ENCODE measurements around the gene LRATD1.

Gene LRATD1

GRCh38 chr2:14633461-14634181, 1.1 kb downstream of the LRATD1 start:
- H3K9me3 ChIP-seq (ENCODE audit: insufficient read depth, low read length) = no peaks in the 10 kb centered on the region
- H3K36me3 ChIP-seq (ENCODE audit: insufficient read depth, insufficient read length, low read length) = no peaks in the 10 kb centered on the region
- no peak for DNase-seq (ENCODE audit: low read depth, low spot score)
- H3K4me3 ChIP-seq (ENCODE audit: insufficient read length, low read depth) = peak overlapping the region; percentile 66
- TF ChIP-seq ZNF274 (IDR thresholded peaks at IDR 0.05; ENCODE audit: low read depth, low read length) = no peak
- no peak for TF ChIP-seq SUZ12 (IDR thresholded peaks at IDR 0.05; ENCODE audit: extremely low read depth, insufficient read depth, insufficient read length)
- TF ChIP-seq YY1 (IDR thresholded peaks at IDR 0.05; ENCODE audit: insufficient read depth, insufficient read length) = no peak
- H3K27me3 ChIP-seq (ENCODE audit: insufficient read depth, insufficient read length) = peaks cover 65% of the 10 kb centered on the region
- H3K9ac ChIP-seq (ENCODE audit: insufficient read length, low read depth) = peak overlapping the region; percentile 42
- H3K4me1 ChIP-seq (ENCODE audit: insufficient read depth, insufficient read length) = peaks cover 5% of the 10 kb centered on the region

GRCh38 chr2:14634182-14634488, 1.6 kb downstream of the LRATD1 start:
- no peaks in the 10 kb centered on the region for H3K9me3 ChIP-seq (ENCODE audit: insufficient read depth, low read length)
- DNase-seq (ENCODE audit: low read depth, low spot score) = no peak
- peaks cover 65% of the 10 kb centered on the region for H3K27me3 ChIP-seq (ENCODE audit: insufficient read depth, insufficient read length)
- TF ChIP-seq ZNF274 (IDR thresholded peaks at IDR 0.05; ENCODE audit: low read depth, low read length) (no peak), SUZ12 (IDR thresholded peaks at IDR 0.05; ENCODE audit: extremely low read depth, insufficient read depth, insufficient read length) (no peak)
- peaks cover 5% of the 10 kb centered on the region for H3K4me1 ChIP-seq (ENCODE audit: insufficient read depth, insufficient read length)
- peak overlapping the region; percentile 66 for H3K4me3 ChIP-seq (ENCODE audit: insufficient read length, low read depth)
- H3K36me3 ChIP-seq (ENCODE audit: insufficient read depth, insufficient read length, low read length) = no peaks in the 10 kb centered on the region
- peak overlapping the region; percentile 82 for H3K9ac ChIP-seq (ENCODE audit: insufficient read length, low read depth)

DNA sequence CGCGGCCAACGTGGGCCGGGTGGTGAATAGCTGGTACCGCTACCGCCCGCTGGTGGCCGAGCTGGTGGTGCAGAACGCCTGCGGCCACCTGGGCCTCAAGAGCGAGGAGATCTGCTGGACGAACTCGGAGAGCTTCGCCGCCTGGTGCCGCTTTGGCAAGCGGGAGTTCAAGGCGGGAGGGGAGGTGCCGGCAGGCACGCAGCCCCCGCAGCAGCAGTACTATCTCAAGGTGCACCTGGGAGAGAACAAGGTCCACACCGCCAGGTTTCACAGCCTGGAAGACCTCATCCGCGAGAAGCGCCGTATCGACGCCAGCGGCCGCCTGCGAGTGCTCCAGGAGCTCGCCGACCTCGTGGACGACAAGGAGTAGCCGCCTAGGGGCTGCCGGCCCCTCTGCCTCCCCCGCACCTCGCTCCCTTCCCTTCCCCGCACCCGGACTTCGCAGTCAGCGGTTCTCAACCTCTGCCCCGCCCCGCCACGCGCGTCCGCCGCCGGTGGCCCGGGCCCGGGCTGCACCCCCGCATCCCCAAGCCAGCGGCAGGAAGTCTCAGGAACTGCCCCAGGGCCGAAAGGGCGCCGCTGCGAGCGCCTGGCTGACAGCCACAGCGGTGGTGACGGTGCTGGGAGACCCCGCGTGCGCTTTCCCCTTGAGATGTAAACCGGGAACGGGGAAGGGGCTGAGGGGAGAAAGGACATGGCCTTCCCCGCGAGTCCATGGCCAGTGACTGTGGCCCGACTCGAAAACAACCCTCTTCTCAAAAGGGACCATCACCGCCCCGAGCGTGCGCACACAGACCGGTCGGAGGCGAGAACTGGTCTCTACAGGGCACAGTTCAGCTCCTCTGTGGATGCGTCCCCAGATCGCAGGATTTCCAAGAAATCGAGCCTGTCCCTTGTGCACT, 2.2 kb downstream of the LRATD1 start:
- H3K27me3 ChIP-seq (ENCODE audit: insufficient read depth, insufficient read length) = peaks cover 65% of the 10 kb centered on the region
- no peak for TF ChIP-seq YY1 (IDR thresholded peaks at IDR 0.05; ENCODE audit: insufficient read depth, insufficient read length)
- TF ChIP-seq ZNF274 (IDR thresholded peaks at IDR 0.05; ENCODE audit: low read depth, low read length) = no peak
- TF ChIP-seq SUZ12 (IDR thresholded peaks at IDR 0.05; ENCODE audit: extremely low read depth, insufficient read depth, insufficient read length) = no peak
- H3K4me1 ChIP-seq (ENCODE audit: insufficient read depth, insufficient read length) = peaks cover 5% of the 10 kb centered on the region
- H3K9ac ChIP-seq (ENCODE audit: insufficient read length, low read depth) = peak overlapping the region; percentile 82
- H3K4me3 ChIP-seq (ENCODE audit: insufficient read length, low read depth) = peak overlapping the region; percentile 66
- H3K9me3 ChIP-seq (ENCODE audit: insufficient read depth, low read length) = no peaks in the 10 kb centered on the region
- no peaks in the 10 kb centered on the region for H3K36me3 ChIP-seq (ENCODE audit: insufficient read depth, insufficient read length, low read length)
- DNase-seq (ENCODE audit: low read depth, low spot score) = peak; percentile 77

DNA sequence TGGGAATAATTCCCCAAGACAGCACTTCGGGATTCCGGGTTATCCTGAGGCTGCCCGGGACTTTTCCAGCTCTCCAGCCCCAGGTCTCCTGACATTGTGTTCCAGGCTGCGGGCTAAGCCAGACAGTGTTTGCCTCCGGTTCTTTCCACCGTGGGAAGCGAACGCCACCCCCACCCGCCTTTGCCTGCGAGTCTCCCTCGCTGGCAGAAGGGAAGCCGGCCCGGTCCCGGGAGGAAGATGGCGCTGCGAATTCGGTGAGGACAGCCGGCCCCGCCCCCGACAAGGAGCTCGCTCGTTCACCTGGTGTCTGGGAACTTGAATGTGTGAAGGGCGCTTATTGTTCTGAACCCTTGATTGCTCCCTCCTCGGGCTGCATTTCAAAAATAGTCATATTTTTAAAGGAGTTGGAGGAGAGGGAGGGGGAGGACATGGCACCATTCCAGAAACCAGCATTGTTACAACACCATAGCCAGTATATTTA, 2.9 kb downstream of the LRATD1 start:
- Histone ChIP-seq H3K4me1 (ENCODE audit: insufficient read depth, insufficient read length) (peaks cover 5% of the 10 kb centered on the region), H3K9ac (ENCODE audit: insufficient read length, low read depth) (peak overlapping the region; percentile 82), H3K27me3 (ENCODE audit: insufficient read depth, insufficient read length) (peaks cover 60% of the 10 kb centered on the region), H3K9me3 (ENCODE audit: insufficient read depth, low read length) (no peaks in the 10 kb centered on the region), H3K4me3 (ENCODE audit: insufficient read length, low read depth) (peak overlapping the region; percentile 66), H3K36me3 (ENCODE audit: insufficient read depth, insufficient read length, low read length) (no peaks in the 10 kb centered on the region)
- DNase-seq (ENCODE audit: low read depth, low spot score) = peak; percentile 36
- TF ChIP-seq YY1 (IDR thresholded peaks at IDR 0.05; ENCODE audit: insufficient read depth, insufficient read length) (no peak), SUZ12 (IDR thresholded peaks at IDR 0.05; ENCODE audit: extremely low read depth, insufficient read depth, insufficient read length) (no peak), ZNF274 (IDR thresholded peaks at IDR 0.05; ENCODE audit: low read depth, low read length) (no peak)

GRCh38 chr2:14638488-14638887, 6.0 kb downstream of the LRATD1 start:
- H3K4me1 ChIP-seq (ENCODE audit: insufficient read depth, insufficient read length) = peaks cover 2% of the 10 kb centered on the region
- TF ChIP-seq SUZ12 (IDR thresholded peaks at IDR 0.05; ENCODE audit: extremely low read depth, insufficient read depth, insufficient read length) (no peak), YY1 (IDR thresholded peaks at IDR 0.05; ENCODE audit: insufficient read depth, insufficient read length) (no peak), ZNF274 (IDR thresholded peaks at IDR 0.05; ENCODE audit: low read depth, low read length) (no peak)
- no peak overlapping the region for H3K9ac ChIP-seq (ENCODE audit: insufficient read length, low read depth)
- no peak for DNase-seq (ENCODE audit: low read depth, low spot score)
- no peak overlapping the region for H3K4me3 ChIP-seq (ENCODE audit: insufficient read length, low read depth)
- H3K9me3 ChIP-seq (ENCODE audit: insufficient read depth, low read length) = no peaks in the 10 kb centered on the region
- H3K36me3 ChIP-seq (ENCODE audit: insufficient read depth, insufficient read length, low read length) = no peaks in the 10 kb centered on the region
- peaks cover 29% of the 10 kb centered on the region for H3K27me3 ChIP-seq (ENCODE audit: insufficient read depth, insufficient read length)

DNA sequence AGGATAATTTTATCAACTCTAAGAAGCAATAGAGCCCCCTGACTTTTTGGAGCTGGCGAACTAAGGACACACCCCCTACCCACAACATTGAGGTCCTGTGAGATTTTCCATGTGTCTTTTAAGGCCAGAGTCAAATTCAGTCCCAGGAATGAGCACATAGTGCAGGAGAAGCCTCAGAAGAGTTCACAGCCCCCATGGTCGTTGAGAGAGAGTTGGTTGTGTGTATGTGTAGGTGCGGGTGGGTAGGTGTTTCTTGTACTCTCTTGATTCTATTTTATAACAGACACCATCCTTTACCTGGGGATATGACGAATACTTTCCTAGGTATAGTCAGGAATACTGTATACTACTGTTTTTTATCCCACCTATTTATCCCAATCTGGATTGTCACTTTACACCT, 8.6 kb downstream of the LRATD1 start:
- H3K27me3 ChIP-seq (ENCODE audit: insufficient read depth, insufficient read length) = peaks cover 5% of the 10 kb centered on the region
- H3K4me3 ChIP-seq (ENCODE audit: insufficient read length, low read depth) = no peak overlapping the region
- H3K4me1 ChIP-seq (ENCODE audit: insufficient read depth, insufficient read length) = no peaks in the 10 kb centered on the region
- H3K36me3 ChIP-seq (ENCODE audit: insufficient read depth, insufficient read length, low read length) = no peaks in the 10 kb centered on the region
- no peaks in the 10 kb centered on the region for H3K9me3 ChIP-seq (ENCODE audit: insufficient read depth, low read length)
- DNase-seq (ENCODE audit: low read depth, low spot score) = no peak
- H3K9ac ChIP-seq (ENCODE audit: insufficient read length, low read depth) = no peak overlapping the region
- TF ChIP-seq SUZ12 (IDR thresholded peaks at IDR 0.05; ENCODE audit: extremely low read depth, insufficient read depth, insufficient read length) (no peak), YY1 (IDR thresholded peaks at IDR 0.05; ENCODE audit: insufficient read depth, insufficient read length) (no peak), ZNF274 (IDR thresholded peaks at IDR 0.05; ENCODE audit: low read depth, low read length) (no peak)

GRCh38 chr2:14642499-14642898, 10.0 kb downstream of the LRATD1 start:
- H3K9ac ChIP-seq (ENCODE audit: insufficient read length, low read depth) = no peak overlapping the region
- H3K9me3 ChIP-seq (ENCODE audit: insufficient read depth, low read length) = no peaks in the 10 kb centered on the region
- H3K27me3 ChIP-seq (ENCODE audit: insufficient read depth, insufficient read length) = no peaks in the 10 kb centered on the region
- no peaks in the 10 kb centered on the region for H3K36me3 ChIP-seq (ENCODE audit: insufficient read depth, insufficient read length, low read length)
- H3K4me1 ChIP-seq (ENCODE audit: insufficient read depth, insufficient read length) = no peaks in the 10 kb centered on the region
- no peak overlapping the region for H3K4me3 ChIP-seq (ENCODE audit: insufficient read length, low read depth)
- DNase-seq (ENCODE audit: low read depth, low spot score) = no peak
- TF ChIP-seq SUZ12 (IDR thresholded peaks at IDR 0.05; ENCODE audit: extremely low read depth, insufficient read depth, insufficient read length) (no peak), YY1 (IDR thresholded peaks at IDR 0.05; ENCODE audit: insufficient read depth, insufficient read length) (no peak), ZNF274 (IDR thresholded peaks at IDR 0.05; ENCODE audit: low read depth, low read length) (no peak)

Measured in NT2/D1 (cell line).